Mesodermal cell (in vitro differentiated cells): ENCODE measurements around the gene ATXN1.

Source experiments
- H3K27ac ChIP-seq: 2 replicates; pipeline ENCODE4 v1.7.0; 2013; ENCODE audit warnings: mild to moderate bottlenecking, low read depth, low read length, moderate library complexity; ENCODE audit not compliant: severe bottlenecking
- H3K36me3 ChIP-seq: 2 replicates; pipeline ENCODE4 v1.7.1; 2013; ENCODE audit warnings: mild to moderate bottlenecking, low read length, moderate library complexity; ENCODE audit not compliant: control insufficient read depth, insufficient read depth
- H3K4me1 ChIP-seq: one replicate; pipeline ENCODE4 v1.7.1; 2013; ENCODE audit warnings: mild to moderate bottlenecking, low read length; ENCODE audit not compliant: insufficient read depth, control insufficient read depth, poor library complexity, severe bottlenecking
- H3K4me3 ChIP-seq: 2 replicates; pipeline ENCODE4 v1.7.0; 2013; ENCODE audit warnings: low read length, control low read depth, mild to moderate bottlenecking; ENCODE audit not compliant: insufficient read depth, poor library complexity, severe bottlenecking; ENCODE audit errors: extremely low read depth
- H3K9me3 ChIP-seq: 2 replicates; pipeline ENCODE4 v1.7.1; 2013; ENCODE audit warnings: mild to moderate bottlenecking, low read length, moderate library complexity; ENCODE audit not compliant: control insufficient read depth
- WGBS, 2 experiments: methylation state at CpG; one replicate each; pipeline ENCODE4 v1.1.5; 2013; ENCODE audit warnings: missing lambda C conversion rate in 2 of 2; ENCODE audit not compliant: insufficient coverage in 2 of 2; 5-methylcytosine and 5-hydroxymethylcytosine counted together

Gene ATXN1

GRCh38 chr6:16482702-16483314 lies 278.5 kb downstream of the ATXN1 start:
- Histone ChIP-seq H3K27ac (no peak overlapping the region), H3K4me3 (no peak overlapping the region), H3K4me1 (no peaks in the 10 kb centered on the region), H3K36me3 (peaks cover 14% of the 10 kb centered on the region), H3K9me3 (peaks cover 9% of the 10 kb centered on the region)
- 100% methylated on average over 1 of the region's 1 CpG; no CpG with 5 or more reads in 1 of the 2 experiments for WGBS, 2 experiments

DNA sequence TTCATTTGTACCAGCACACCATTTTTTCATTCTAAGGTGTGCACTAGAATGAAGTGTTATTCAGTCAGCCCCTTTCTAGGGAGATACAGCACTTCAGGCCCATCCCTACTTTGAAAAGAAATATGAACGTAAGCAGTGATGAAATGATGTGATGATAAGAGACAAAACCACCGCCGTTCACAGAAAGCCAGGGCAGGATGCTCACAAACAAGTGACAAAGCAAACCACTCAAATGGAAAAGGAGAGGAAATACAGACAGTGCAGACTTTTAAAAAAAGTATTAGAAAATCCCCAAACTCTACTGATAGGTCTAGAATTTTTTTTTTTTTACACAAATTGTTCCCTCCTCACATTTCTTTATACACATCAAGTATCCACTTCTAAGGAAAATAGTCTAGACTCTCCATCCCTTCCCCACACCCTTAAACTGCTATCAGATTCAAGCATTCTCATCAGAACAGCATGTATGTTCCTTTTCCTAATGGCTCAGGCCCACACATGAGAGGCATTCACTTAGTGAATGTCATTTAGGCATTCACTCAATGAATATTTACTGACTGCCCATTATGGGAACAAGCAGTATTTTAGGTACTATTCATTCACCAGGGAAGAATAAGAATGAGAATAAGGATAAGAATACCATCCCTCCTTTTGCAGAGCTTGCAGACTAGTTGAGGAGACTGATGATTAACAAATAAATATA lies 279.4 kb downstream of the ATXN1 start:
- Histone ChIP-seq H3K36me3 (peaks cover 14% of the 10 kb centered on the region), H3K4me3 (no peak overlapping the region), H3K4me1 (no peaks in the 10 kb centered on the region), H3K9me3 (peaks cover 9% of the 10 kb centered on the region), H3K27ac (no peak overlapping the region)
- 100% methylated on average over 2 to 3 of the region's 3 CpGs for WGBS, 2 experiments

DNA sequence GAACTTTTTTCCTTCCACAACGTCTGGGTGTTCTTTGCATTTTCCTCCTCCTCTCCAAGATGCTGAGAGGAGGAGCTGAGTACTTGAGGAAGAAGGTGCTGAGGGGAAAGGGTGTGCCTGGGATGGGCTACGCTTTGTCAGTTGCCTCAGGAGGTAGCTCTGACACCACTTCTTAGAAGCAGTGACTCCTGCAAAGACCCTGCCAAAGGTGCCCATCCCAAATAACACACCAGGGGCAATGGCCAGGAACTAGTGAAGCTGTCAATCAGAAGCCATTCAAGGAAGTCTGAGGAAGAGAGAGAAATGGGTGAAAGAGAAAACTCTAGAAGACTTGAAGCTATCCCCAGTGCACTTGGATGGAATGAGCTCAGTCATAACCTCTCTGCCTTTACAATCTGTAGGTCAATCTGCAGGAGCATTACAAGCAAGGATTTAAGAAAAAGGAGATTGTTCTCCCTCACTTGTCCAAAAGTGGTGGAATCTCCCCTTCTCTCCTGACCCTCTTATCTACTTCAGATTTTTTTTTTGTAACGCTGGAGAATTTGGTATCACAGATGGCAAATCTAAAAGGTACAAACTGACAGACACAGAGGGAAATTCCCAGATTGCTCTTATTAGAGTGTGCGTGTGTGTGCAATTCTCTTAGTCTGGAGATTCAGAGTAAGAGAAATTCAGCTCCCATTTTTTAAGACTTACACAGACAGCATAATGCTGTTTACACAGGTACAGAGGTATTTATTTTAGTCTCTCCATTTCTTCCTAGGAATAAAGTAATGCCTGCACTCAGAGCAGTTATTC lies 280.3 kb downstream of the ATXN1 start:
- Histone ChIP-seq H3K4me1 (no peaks in the 10 kb centered on the region), H3K4me3 (no peak overlapping the region), H3K27ac (no peak overlapping the region), H3K36me3 (peaks cover 13% of the 10 kb centered on the region), H3K9me3 (peaks cover 9% of the 10 kb centered on the region)
- 80% methylated on average over 1 of the region's 4 CpGs; no CpG with 5 or more reads in 1 of the 2 experiments for WGBS, 2 experiments

GRCh38 chr6:16477367-16478149 lies 283.7 kb downstream of the ATXN1 start:
- peaks cover 3% of the 10 kb centered on the region for H3K9me3 ChIP-seq
- WGBS, 2 experiments, result 93 to 95% methylated on average over 8 to 11 of the region's 12 CpGs
- H3K27ac ChIP-seq, result no peak overlapping the region
- H3K36me3 ChIP-seq, result no peaks in the 10 kb centered on the region
- H3K4me1 ChIP-seq, result peaks cover 16% of the 10 kb centered on the region
- H3K4me3 ChIP-seq, result no peak overlapping the region

- Histone ChIP-seq H3K36me3 (no peaks in the 10 kb centered on the region), H3K9me3 (no peaks in the 10 kb centered on the region), H3K4me3 (no peak overlapping the region), H3K27ac (no peak overlapping the region), H3K4me1 (peaks cover 16% of the 10 kb centered on the region)
- 93 to 94% methylated on average over 7 of the region's 7 CpGs for WGBS, 2 experiments
Observed at GRCh38 chr6:16476861-16477260, 284.4 kb downstream of the ATXN1 start.

GRCh38 chr6:16475494-16475781 lies 285.8 kb downstream of the ATXN1 start:
- Histone ChIP-seq H3K9me3 (no peaks in the 10 kb centered on the region), H3K36me3 (no peaks in the 10 kb centered on the region), H3K27ac (no peak overlapping the region), H3K4me3 (no peak overlapping the region), H3K4me1 (peaks cover 16% of the 10 kb centered on the region)
- WGBS, 2 experiments, result 100% methylated on average over 1 of the region's 1 CpG; no CpG with 5 or more reads in 1 of the 2 experiments

GRCh38 chr6:16474772-16475493 lies 286.3 kb downstream of the ATXN1 start:
- no peaks in the 10 kb centered on the region for H3K9me3 ChIP-seq
- no peaks in the 10 kb centered on the region for H3K36me3 ChIP-seq
- WGBS, 2 experiments, result no CpG with 5 or more reads among the region's 3 CpGs
- H3K4me3 ChIP-seq, result no peak overlapping the region
- peaks cover 16% of the 10 kb centered on the region for H3K4me1 ChIP-seq
- H3K27ac ChIP-seq, result no peak overlapping the region

GRCh38 chr6:16473908-16474771 lies 287.1 kb downstream of the ATXN1 start:
- 92 to 93% methylated on average over 1 of the region's 1 CpG for WGBS, 2 experiments
- H3K4me1 ChIP-seq, result peaks cover 16% of the 10 kb centered on the region
- no peak overlapping the region for H3K27ac ChIP-seq
- H3K4me3 ChIP-seq, result no peak overlapping the region
- no peaks in the 10 kb centered on the region for H3K9me3 ChIP-seq
- H3K36me3 ChIP-seq, result no peaks in the 10 kb centered on the region

DNA sequence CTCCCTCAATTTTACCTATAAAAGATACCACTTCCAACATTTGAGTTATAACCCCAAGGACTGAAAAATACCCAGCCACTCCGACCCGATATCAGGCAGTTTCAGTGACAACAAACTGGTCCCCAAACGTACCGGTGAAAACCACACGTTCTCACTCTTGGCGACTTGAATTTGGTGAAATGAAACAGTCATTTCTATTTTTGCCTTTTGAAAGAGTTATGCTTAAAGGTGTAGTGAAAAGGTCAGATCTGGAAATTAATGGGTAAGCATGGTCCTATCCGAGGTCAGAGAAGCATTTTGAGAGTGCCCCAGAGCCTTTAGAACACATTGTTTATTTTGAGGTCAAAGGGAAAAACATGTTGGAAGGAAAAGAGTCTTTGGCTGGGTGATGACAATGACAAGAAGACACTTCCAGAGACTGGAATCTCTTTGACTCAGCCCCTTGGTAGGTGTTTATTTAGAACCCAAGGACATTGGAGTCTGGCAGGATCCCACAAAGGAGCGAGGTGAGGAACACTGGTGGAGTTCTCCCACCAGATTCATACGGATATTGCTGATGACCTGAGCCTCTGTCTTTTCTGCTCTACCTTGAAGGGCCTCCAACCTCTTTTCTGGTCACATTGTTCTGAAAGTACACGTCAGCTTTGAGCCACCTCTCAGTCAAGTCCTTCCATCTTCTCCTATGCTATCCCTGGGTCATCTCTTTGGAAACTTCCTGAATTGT lies 287.9 kb downstream of the ATXN1 start:
- H3K36me3 ChIP-seq, result no peaks in the 10 kb centered on the region
- peaks cover 16% of the 10 kb centered on the region for H3K4me1 ChIP-seq
- peak overlapping the region; percentile 43 for H3K27ac ChIP-seq
- H3K9me3 ChIP-seq, result no peaks in the 10 kb centered on the region
- no peak overlapping the region for H3K4me3 ChIP-seq
- 94 to 96% methylated on average over 10 of the region's 10 CpGs for WGBS, 2 experiments
